NB4 (cell line): Measurements from ENCODE around the gene MAN2B2.

ENCODE experiments used
- DNase-seq: peaks from one replicate; pipeline ENCODE4 v3.0.0; 2010; ENCODE audit warnings: low read depth
- H3K4me3 ChIP-seq: one replicate; pipeline ENCODE4 v1.5.1; 2011; ENCODE audit warnings: mild to moderate bottlenecking, low read depth, low read length, moderate library complexity
- CTCF ChIP-seq: IDR thresholded peaks from one replicate; pipeline ENCODE4 v1.5.1; 2012; ENCODE audit warnings: low read depth, low read length
- MAX ChIP-seq: IDR thresholded peaks from 2 replicates; pipeline ENCODE4 v1.6.1; 2011; ENCODE audit warnings: low read depth, low read length
- MYC ChIP-seq: IDR thresholded peaks from 2 replicates; pipeline ENCODE4 v1.6.1; 2011; ENCODE audit warnings: low read depth, low read length
- POLR2A ChIP-seq: IDR thresholded peaks from 2 replicates; pipeline ENCODE4 v1.6.1; 2011; ENCODE audit warnings: mild to moderate bottlenecking; ENCODE audit not compliant: insufficient read length; ENCODE audit errors: extremely low read depth

Gene MAN2B2

GRCh38 chr4:6594341-6594740 is 19.4 kb downstream of the MAN2B2 start:
- DNase-seq, result no peak
- TF ChIP-seq CTCF (no peak), MAX (no peak), POLR2A (no peak), MYC (no peak)

GRCh38 chr4:6594826-6595355 is 19.9 kb downstream of the MAN2B2 start:
- no peak for TF ChIP-seq CTCF
- no peak overlapping the region for H3K4me3 ChIP-seq
- no peak for DNase-seq

More at GRCh38 chr4:6594341-6594740, 19.4 kb downstream of the MAN2B2 start:
- H3K4me3 ChIP-seq, result no peak overlapping the region

- H3K4me3 ChIP-seq, result no peak overlapping the region
- no peak for TF ChIP-seq POLR2A
- DNase-seq, result peak; percentile 29
Measured at GRCh38 chr4:6595897-6596537, 21.0 kb downstream of the MAN2B2 start.

GRCh38 chr4:6596948-6597347 is 22.0 kb downstream of the MAN2B2 start:
- no peak overlapping the region for H3K4me3 ChIP-seq
- no peak for DNase-seq
- TF ChIP-seq POLR2A (no peak), CTCF (no peak), MAX (no peak), MYC (no peak)

- DNase-seq, result no peak
- TF ChIP-seq POLR2A (no peak), MYC (no peak), CTCF (no peak)
- H3K4me3 ChIP-seq, result no peak overlapping the region
Measured at GRCh38 chr4:6598127-6598526, 23.1 kb downstream of the MAN2B2 start.

GRCh38 chr4:6598641-6599040 is 23.7 kb downstream of the MAN2B2 start:
- TF ChIP-seq MYC, result no peak
- no peak for TF ChIP-seq POLR2A
- no peak for TF ChIP-seq MAX
- TF ChIP-seq CTCF, result no peak
- no peak overlapping the region for H3K4me3 ChIP-seq

More at GRCh38 chr4:6598641-6599040, 23.7 kb downstream of the MAN2B2 start:
- DNase-seq, result no peak
